ENCODE data around the gene WASF3.

GRCh38 chr13:26660766-26661165, 103.3 kb downstream of the WASF3 start:
- TF ChIP-seq CTCF (IDR thresholded peaks at IDR 0.05; ENCODE audit: borderline replicate concordance, extremely low read depth, low read length, poor library complexity, severe bottlenecking) (no peak), EZH2 (IDR thresholded peaks at IDR 0.05; ENCODE audit: borderline replicate concordance, low read depth, low read length, severe bottlenecking) (no peak)

Measured in DND-41 (cell line).